Measurements from ENCODE around the gene PFDN6. TPM values are rescaled to one million over a fixed set of nuclear protein-coding genes. Genes with fewer than 3 reads are reported as not detected.
"Not testable (repeated sequence)": the region's sequence is repeated elsewhere in the genome, so short reads cannot be mapped to it uniquely, and the experiment has no call there.

The PFDN6 gene
- total RNA-seq, 4 donors from 2014 or later = 40.6 to 55.5 (median 50.6) TPM

DNA sequence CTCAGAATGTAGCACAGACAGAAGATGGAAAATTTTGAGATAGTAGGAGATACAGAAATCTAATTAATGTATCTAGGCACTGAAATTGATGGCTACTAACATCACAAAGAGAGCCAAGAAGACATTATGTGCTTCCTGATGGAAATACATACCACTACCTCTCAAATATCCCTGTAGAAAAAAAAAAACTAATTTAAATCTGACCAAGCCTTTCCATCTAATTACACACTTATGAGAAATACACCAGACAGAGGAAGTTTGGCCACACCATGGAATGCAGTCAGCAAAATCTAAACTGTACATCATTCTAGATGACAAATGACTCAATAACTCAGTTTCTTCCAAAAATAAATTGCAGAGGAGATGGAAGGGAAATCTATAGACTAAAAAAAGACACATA, 36.6 kb upstream of the PFDN6 start:
- Histone ChIP-seq H3K4me1 (peaks cover 3 to 30% (median 19%) of the 10 kb centered on the region in 3 donors), H3K4me3 (no peak overlapping the region), H3K9me3 (no peaks in the 10 kb centered on the region), H3K27ac (no peak overlapping the region), H3K36me3 (peaks cover 0 to 43% of the 10 kb centered on the region in 2 donors), H3K27me3 (no peaks in the 10 kb centered on the region)
- no peak for ATAC-seq
- TF ChIP-seq CTCF (IDR thresholded peaks at IDR 0.05) (no peak), POLR2AphosphoS5 (IDR thresholded peaks at IDR 0.05) (no peak), EP300 (IDR thresholded peaks at IDR 0.05) (no peak), POLR2A (IDR thresholded peaks at IDR 0.05) (no peak)

GRCh38 chr6:33254591-33254990, 34.8 kb upstream of the PFDN6 start:
- no peaks in the 10 kb centered on the region for H3K27me3 ChIP-seq
- peaks cover 0 to 59% of the 10 kb centered on the region in 2 donors for H3K36me3 ChIP-seq
- 80 to 93% methylated on average over 2 to 4 of the region's 4 CpGs for WGBS, 2 donors (ENCODE audit: low coverage in 1 of 2)

DNA sequence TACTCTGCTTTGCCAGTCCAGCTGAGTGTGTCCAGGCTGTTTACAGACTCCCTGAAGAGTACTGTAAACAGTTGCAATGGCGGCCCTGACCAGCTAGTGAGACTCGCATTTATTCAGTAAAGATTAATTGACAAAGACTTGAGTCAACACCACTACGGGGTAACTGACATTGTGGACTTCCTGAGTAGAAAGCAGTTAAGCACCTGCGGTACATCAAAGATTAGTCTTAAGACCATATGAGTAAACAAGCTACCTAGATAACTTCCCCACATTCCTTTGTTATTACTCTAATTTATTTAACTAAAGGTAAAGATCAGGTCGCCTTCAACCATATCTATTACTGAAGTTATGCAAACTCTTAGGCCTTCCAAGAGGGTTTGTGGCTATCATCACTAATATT, 30.4 kb upstream of the PFDN6 start:
- Histone ChIP-seq H3K36me3 (peaks cover 0 to 82% of the 10 kb centered on the region in 2 donors), H3K9me3 (no peaks in the 10 kb centered on the region), H3K4me1 (no peaks in the 10 kb centered on the region), H3K27ac (no peak overlapping the region), H3K27me3 (no peaks in the 10 kb centered on the region), H3K4me3 (no peak overlapping the region)
- ATAC-seq = no peak
- WGBS, 2 donors (ENCODE audit: low coverage in 1 of 2) = 81 to 82% methylated on average over 2 to 5 of the region's 5 CpGs
- TF ChIP-seq POLR2AphosphoS5 (IDR thresholded peaks at IDR 0.05) (no peak), EP300 (IDR thresholded peaks at IDR 0.05) (no peak), CTCF (IDR thresholded peaks at IDR 0.05) (no peak), POLR2A (IDR thresholded peaks at IDR 0.05) (no peak)

More at GRCh38 chr6:33254591-33254990, 34.8 kb upstream of the PFDN6 start:
- Histone ChIP-seq H3K4me1 (peaks cover 3 to 16% (median 10%) of the 10 kb centered on the region in 3 donors), H3K27ac (no peak overlapping the region), H3K9me3 (no peaks in the 10 kb centered on the region), H3K4me3 (no peak overlapping the region)
- no peak for TF ChIP-seq CTCF (IDR thresholded peaks at IDR 0.05)
- no peak for TF ChIP-seq POLR2AphosphoS5 (IDR thresholded peaks at IDR 0.05)
- TF ChIP-seq EP300 (IDR thresholded peaks at IDR 0.05) = no peak
- no peak for TF ChIP-seq POLR2A (IDR thresholded peaks at IDR 0.05)
- no peak for ATAC-seq

GRCh38 chr6:33262490-33262889, 26.9 kb upstream of the PFDN6 start:
- H3K4me1 ChIP-seq, H3K9me3 ChIP-seq, H3K27ac ChIP-seq, H3K27me3 ChIP-seq, H3K4me3 ChIP-seq, ATAC-seq: not testable (repeated sequence)
- peaks cover 0 to 95% of the 10 kb centered on the region in 2 donors for H3K36me3 ChIP-seq
- 89 to 96% methylated on average over 3 of the region's 3 CpGs for WGBS, 2 donors (ENCODE audit: low coverage in 1 of 2)

DNA sequence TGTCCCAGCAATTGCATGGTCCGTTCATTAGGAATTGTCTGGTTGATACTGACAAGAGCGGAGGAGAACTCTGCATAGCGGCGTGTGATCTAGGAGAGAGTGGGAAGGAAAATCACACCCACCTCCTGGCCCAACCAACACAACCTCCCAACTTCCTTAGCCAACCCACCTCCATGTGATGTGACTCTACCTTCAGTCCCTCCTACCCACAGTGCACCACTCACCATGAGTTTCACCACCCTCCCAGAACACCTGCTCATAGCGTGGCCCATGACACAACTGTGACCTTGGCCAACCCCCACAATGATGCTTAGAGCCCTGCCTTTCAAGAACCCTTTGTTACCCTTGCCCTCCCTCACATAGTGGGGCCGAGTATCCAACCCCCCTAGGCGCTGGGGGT, 25.4 kb upstream of the PFDN6 start:
- Histone ChIP-seq H3K4me3 (no peak overlapping the region), H3K4me1 (no peaks in the 10 kb centered on the region), H3K27ac (no peak overlapping the region), H3K9me3 (no peaks in the 10 kb centered on the region), H3K27me3 (no peaks in the 10 kb centered on the region), H3K36me3 (peaks cover 0 to 98% of the 10 kb centered on the region in 2 donors)
- TF ChIP-seq POLR2A (IDR thresholded peaks at IDR 0.05) = no peak
- TF ChIP-seq CTCF (IDR thresholded peaks at IDR 0.05) = no peak
- TF ChIP-seq EP300 (IDR thresholded peaks at IDR 0.05) = no peak
- TF ChIP-seq POLR2AphosphoS5 (IDR thresholded peaks at IDR 0.05) = no peak
- no peak for ATAC-seq
- 29 to 95% methylated on average over 1 to 6 of the region's 7 CpGs for WGBS, 2 donors (ENCODE audit: low coverage in 1 of 2)
